GM19238 (cell line): ENCODE data around the gene ARHGAP24.

Experiments
- DNase-seq: peaks from one replicate; pipeline ENCODE4 v3.0.0; 2011; ENCODE audit warnings: low spot score; ENCODE audit not compliant: insufficient read length

ARHGAP24 gene

GRCh38 chr4:85738721-85739120 is 263.8 kb downstream of the ARHGAP24 start:
- no peak for DNase-seq

- DNase-seq = no peak
Observed at GRCh38 chr4:85740431-85740861, 265.5 kb downstream of the ARHGAP24 start.

GRCh38 chr4:85741381-85741780 is 266.4 kb downstream of the ARHGAP24 start:
- no peak for DNase-seq

- no peak for DNase-seq
Observed at GRCh38 chr4:85741921-85742591, 267.1 kb downstream of the ARHGAP24 start.

GRCh38 chr4:85744950-85745349 is 270.0 kb downstream of the ARHGAP24 start:
- DNase-seq = no peak

GRCh38 chr4:85745939-85746338 is 271.0 kb downstream of the ARHGAP24 start:
- no peak for DNase-seq

- DNase-seq = peak; percentile 14
Observed at GRCh38 chr4:85747882-85748491, 273.0 kb downstream of the ARHGAP24 start.

- DNase-seq = no peak
Observed at GRCh38 chr4:85748654-85749053, 273.7 kb downstream of the ARHGAP24 start.

GRCh38 chr4:85751866-85752265 is 276.9 kb downstream of the ARHGAP24 start:
- no peak for DNase-seq

- DNase-seq = no peak
Observed at GRCh38 chr4:85755285-85755684, 280.3 kb downstream of the ARHGAP24 start.

GRCh38 chr4:85756938-85757337 is 282.0 kb downstream of the ARHGAP24 start:
- no peak for DNase-seq

GRCh38 chr4:85759388-85759787 is 284.4 kb downstream of the ARHGAP24 start:
- DNase-seq = no peak

- DNase-seq = no peak
Observed at GRCh38 chr4:85760511-85760910, 285.6 kb downstream of the ARHGAP24 start.

- no peak for DNase-seq
Observed at GRCh38 chr4:85761803-85762528, 287.0 kb downstream of the ARHGAP24 start.

GRCh38 chr4:85762529-85762871 is 287.6 kb downstream of the ARHGAP24 start:
- no peak for DNase-seq

- DNase-seq = no peak
Observed at GRCh38 chr4:85763202-85763601, 288.3 kb downstream of the ARHGAP24 start.

GRCh38 chr4:85767649-85768048 is 292.7 kb downstream of the ARHGAP24 start:
- DNase-seq = no peak

- no peak for DNase-seq
Observed at GRCh38 chr4:85769009-85769408, 294.1 kb downstream of the ARHGAP24 start.

GRCh38 chr4:85772470-85772869 is 297.5 kb downstream of the ARHGAP24 start:
- no peak for DNase-seq

GRCh38 chr4:85773372-85773771 is 298.4 kb downstream of the ARHGAP24 start:
- DNase-seq = no peak

GRCh38 chr4:85774000-85774399 is 299.1 kb downstream of the ARHGAP24 start:
- no peak for DNase-seq

- no peak for DNase-seq
Observed at GRCh38 chr4:85774489-85774888, 299.5 kb downstream of the ARHGAP24 start.

- no peak for DNase-seq
Observed at GRCh38 chr4:85776096-85776495, 301.1 kb downstream of the ARHGAP24 start.
